Endodermal cell (in vitro differentiated cells): ENCODE data around the gene TOP2B. TPM values are rescaled to one million over a fixed set of nuclear protein-coding genes. Genes with fewer than 3 reads are reported as not detected.

Experiments used
- DNase-seq: peaks from one replicate; pipeline ENCODE4 v3.0.0-alpha.2; 2017
- H3K27ac ChIP-seq: 2 replicates; pipeline ENCODE4 v1.5.1; 2013; ENCODE audit warnings: mild to moderate bottlenecking, low read depth, low read length, moderate library complexity
- H3K27me3 ChIP-seq: 2 replicates; pipeline ENCODE4 v1.6.1; 2013; ENCODE audit warnings: mild to moderate bottlenecking, low read length, moderate library complexity; ENCODE audit not compliant: insufficient read depth, control insufficient read depth, poor library complexity, severe bottlenecking
- H3K36me3 ChIP-seq: 2 replicates; pipeline ENCODE4 v1.7.0; 2013; ENCODE audit warnings: mild to moderate bottlenecking, low read length, moderate library complexity; ENCODE audit not compliant: control insufficient read depth, insufficient read depth
- H3K4me1 ChIP-seq: one replicate; pipeline ENCODE4 v1.7.0; 2013; ENCODE audit warnings: low read length; ENCODE audit not compliant: control insufficient read depth, insufficient read depth
- H3K4me3 ChIP-seq: 2 replicates; pipeline ENCODE4 v1.5.1; 2013; ENCODE audit warnings: mild to moderate bottlenecking, low read length, moderate library complexity
- H3K9ac ChIP-seq: 2 replicates; pipeline ENCODE4 v1.6.1; 2013; ENCODE audit warnings: mild to moderate bottlenecking, low read length, moderate library complexity; ENCODE audit not compliant: poor library complexity, severe bottlenecking; ENCODE audit errors: extremely low read depth
- H3K9me3 ChIP-seq: 2 replicates; pipeline ENCODE4 v1.6.1; 2013; ENCODE audit warnings: mild to moderate bottlenecking, low read length, moderate library complexity; ENCODE audit not compliant: control insufficient read depth
- H3K27ac Mint-ChIP-seq: 2 replicates; pipeline ENCODE4 v1.8.0; 2020; ENCODE audit warnings: mixed read lengths
- H3K27me3 Mint-ChIP-seq: 2 replicates; pipeline ENCODE4 v1.8.0; 2021; ENCODE audit warnings: mild to moderate bottlenecking, mixed read lengths; ENCODE audit not compliant: insufficient read depth
- H3K36me3 Mint-ChIP-seq: 2 replicates; pipeline ENCODE4 v1.8.0; 2020; ENCODE audit warnings: low read depth, mixed read lengths
- H3K4me1 Mint-ChIP-seq: 2 replicates; pipeline ENCODE4 v1.8.0; 2020; ENCODE audit warnings: mixed read lengths
- H3K4me3 Mint-ChIP-seq: 2 replicates; pipeline ENCODE4 v1.8.0; 2020; ENCODE audit warnings: mild to moderate bottlenecking, moderate library complexity, mixed read lengths
- H3K9me3 Mint-ChIP-seq: 2 replicates; pipeline ENCODE4 v1.8.0; 2020; ENCODE audit warnings: mild to moderate bottlenecking, mixed read lengths
- CTCF ChIP-seq: fragments of 200-600 bp; sonication (generic); conservative IDR thresholded peaks from 2 replicates; pipeline ENCODE4 v1.5.0; 2021; ENCODE audit warnings: antibody characterized with exemption, mild to moderate bottlenecking
- WGBS, 2 experiments: methylation state at CpG; one replicate each; pipeline versions ENCODE4 v1.1.5 to v1.1.7; 2013; ENCODE audit warnings: missing lambda C conversion rate in 2 of 2, mixed read lengths in 1 of 2; ENCODE audit not compliant: insufficient coverage in 1 of 2, insufficient read length in 1 of 2; 5-methylcytosine and 5-hydroxymethylcytosine counted together
- total RNA-seq, 2 donors: library from RNA; stranded (reverse); fragmentation: NEBNext Ultra II Directional in 1 of 2; extraction: Animal tissue kit (Norgen Biotek cat#: 25700) in 1 of 2; gene quantifications; 2 replicates in 1 of 2; 3 replicates in 1 of 2; pipeline ENCODE4 v1.2.1, GENCODE V29; 2021

Gene TOP2B
- total RNA-seq, 2 donors from 2014 or later = 182 to 209 TPM

GRCh38 chr3:25594007-25594502, 70.7 kb downstream of the TOP2B start:
- H3K4me3 Mint-ChIP-seq = no peak overlapping the region
- DNase-seq = peak; percentile 58
- 0% methylated on average over 1 of the region's 1 CpG; no CpG with 5 or more reads in 1 of the 2 experiments for WGBS, 2 experiments
- H3K27me3 Mint-ChIP-seq = no peaks in the 10 kb centered on the region
- TF ChIP-seq CTCF = peak; percentile 91
- H3K9me3 Mint-ChIP-seq = no peaks in the 10 kb centered on the region
- no peaks in the 10 kb centered on the region for H3K27me3 ChIP-seq
- H3K4me1 ChIP-seq = peaks cover 3% of the 10 kb centered on the region
- H3K27ac Mint-ChIP-seq = no peak overlapping the region
- H3K4me1 Mint-ChIP-seq = peaks cover 32% of the 10 kb centered on the region
- H3K4me3 ChIP-seq = no peak overlapping the region
- no peaks in the 10 kb centered on the region for H3K9me3 ChIP-seq
- H3K9ac ChIP-seq = no peak overlapping the region
- H3K36me3 ChIP-seq = peaks cover 58% of the 10 kb centered on the region
- peaks cover 49% of the 10 kb centered on the region for H3K36me3 Mint-ChIP-seq
- H3K27ac ChIP-seq = no peak overlapping the region

- Histone ChIP-seq H3K36me3 (peaks cover 51% of the 10 kb centered on the region), H3K4me3 (no peak overlapping the region), H3K9ac (no peak overlapping the region), H3K4me1 (peaks cover 3% of the 10 kb centered on the region), H3K9me3 (no peaks in the 10 kb centered on the region), H3K27ac (no peak overlapping the region), H3K27me3 (no peaks in the 10 kb centered on the region)
- Mint-ChIP-seq H3K9me3 (no peaks in the 10 kb centered on the region), H3K36me3 (peaks cover 50% of the 10 kb centered on the region), H3K27ac (no peak overlapping the region), H3K27me3 (no peaks in the 10 kb centered on the region), H3K4me3 (no peak overlapping the region), H3K4me1 (peaks cover 32% of the 10 kb centered on the region)
- TF ChIP-seq CTCF = no peak
- no peak for DNase-seq
These were observed 71.7 kb downstream of the TOP2B start for GRCh38 chr3:25593001-25593400.

GRCh38 chr3:25592510-25592968, 72.2 kb downstream of the TOP2B start:
- no peaks in the 10 kb centered on the region for H3K27me3 Mint-ChIP-seq
- peaks cover 51% of the 10 kb centered on the region for H3K36me3 ChIP-seq
- H3K4me3 ChIP-seq = no peak overlapping the region
- H3K36me3 Mint-ChIP-seq = peaks cover 50% of the 10 kb centered on the region
- peak; percentile 75 for DNase-seq
- H3K9me3 ChIP-seq = no peaks in the 10 kb centered on the region
- no peak overlapping the region for H3K9ac ChIP-seq
- H3K4me1 Mint-ChIP-seq = peaks cover 32% of the 10 kb centered on the region
- H3K4me3 Mint-ChIP-seq = no peak overlapping the region
- peaks cover 3% of the 10 kb centered on the region for H3K4me1 ChIP-seq
- peak overlapping the region; percentile 64 for H3K27ac Mint-ChIP-seq
- H3K27me3 ChIP-seq = no peaks in the 10 kb centered on the region
- WGBS, 2 experiments = 55 to 83% methylated on average over 2 to 3 of the region's 3 CpGs
- H3K9me3 Mint-ChIP-seq = no peaks in the 10 kb centered on the region
- H3K27ac ChIP-seq = no peak overlapping the region
- peak; percentile 45 for TF ChIP-seq CTCF
